GM19025 (cell line): Measurements from ENCODE around the gene MAP3K5.
A peak's percentile ranks its signal among the peaks of the same experiment; 100 is the strongest.

Source experiments
- ATAC-seq: cut with Tn5 transposase; IDR thresholded peaks from one replicate; pipeline ENCODE4 v1.9.1; 2021; ENCODE audit warnings: mild to moderate bottlenecking, low read depth, moderate library complexity; ENCODE audit not compliant: unreplicated experiment

Gene MAP3K5

DNA sequence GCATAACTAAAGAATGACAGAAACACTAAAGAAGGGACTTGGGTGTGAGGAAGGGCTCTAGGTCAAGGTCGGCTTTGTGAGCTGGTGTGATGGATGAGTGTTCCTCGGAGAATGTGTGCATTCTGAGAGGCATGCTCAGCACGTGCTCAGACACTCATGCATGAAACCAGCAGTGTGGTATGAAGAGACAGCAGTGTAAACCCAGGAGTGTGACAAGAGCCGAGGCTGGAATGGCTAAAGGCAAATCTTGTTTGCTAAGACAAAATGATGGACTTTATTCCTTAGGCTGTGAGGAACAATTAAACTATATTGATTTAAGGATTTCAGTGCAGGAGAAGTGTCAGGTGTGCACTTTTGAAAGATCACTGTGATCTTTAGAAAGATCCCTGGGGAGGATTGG lies 134.6 kb downstream of the MAP3K5 start:
- no peak for ATAC-seq

GRCh38 chr6:136656121-136656520 lies 136.2 kb downstream of the MAP3K5 start:
- ATAC-seq, result no peak

DNA sequence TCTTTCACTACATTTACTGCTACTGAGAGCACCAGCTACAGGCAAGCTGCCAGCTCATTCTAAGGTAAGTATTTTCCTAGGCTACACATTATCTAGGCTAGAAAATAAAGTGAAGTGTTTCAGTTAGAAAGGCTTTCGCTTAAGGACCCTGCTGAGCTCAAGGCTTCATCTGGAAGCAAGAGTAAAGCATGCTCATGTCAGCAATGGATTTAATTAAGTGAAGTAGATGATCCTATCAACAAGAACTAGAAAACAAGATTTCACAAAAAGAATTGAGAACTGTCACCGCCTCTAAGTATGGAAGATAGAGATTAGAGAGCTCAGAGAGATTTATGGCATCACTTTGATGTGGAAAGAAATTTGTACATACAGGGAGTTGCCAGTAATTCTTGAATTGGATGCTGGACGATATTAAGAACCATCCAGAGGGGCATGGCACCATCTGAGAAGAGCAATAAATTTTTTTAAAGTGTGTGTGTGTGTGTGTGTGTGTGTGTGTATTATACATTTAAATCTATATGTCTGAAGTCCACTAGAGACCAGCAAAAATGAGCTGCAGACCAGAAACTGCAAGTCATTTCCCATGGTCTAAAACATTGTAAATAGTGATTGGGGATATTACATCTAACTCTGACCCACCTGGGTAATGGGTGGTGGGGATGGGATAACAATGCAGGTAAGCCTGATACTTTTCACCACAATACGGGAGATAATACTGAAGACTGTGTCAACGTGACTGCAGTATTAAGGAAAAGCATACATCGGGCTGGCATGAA lies 136.8 kb downstream of the MAP3K5 start:
- ATAC-seq, result no peak

GRCh38 chr6:136654086-136654485 lies 138.2 kb downstream of the MAP3K5 start:
- ATAC-seq, result no peak

GRCh38 chr6:136652656-136653055 lies 139.6 kb downstream of the MAP3K5 start:
- ATAC-seq, result no peak

DNA sequence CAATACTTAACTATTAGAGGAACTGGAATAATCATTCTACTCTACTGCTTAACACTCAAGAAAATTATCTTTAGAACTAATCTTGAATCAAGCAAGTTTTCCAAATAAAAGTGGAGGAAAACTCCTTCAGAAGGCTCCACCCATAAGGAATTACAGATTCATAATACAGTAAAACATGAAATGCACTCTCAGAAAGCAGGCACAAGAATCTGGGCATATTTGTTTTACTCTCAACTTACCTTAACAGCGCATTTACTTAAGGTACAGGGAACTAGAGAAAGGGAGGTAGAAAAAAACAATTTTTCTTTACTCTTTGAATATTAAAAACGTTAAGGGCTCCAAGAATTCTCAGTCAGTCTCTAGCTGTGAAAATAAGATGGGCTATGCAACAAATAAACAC lies 140.3 kb downstream of the MAP3K5 start:
- no peak for ATAC-seq

- ATAC-seq, result peak; percentile 51
These were observed 144.9 kb downstream of the MAP3K5 start for GRCh38 chr6:136647363-136647852.

GRCh38 chr6:136646377-136646776 lies 145.9 kb downstream of the MAP3K5 start:
- no peak for ATAC-seq

DNA sequence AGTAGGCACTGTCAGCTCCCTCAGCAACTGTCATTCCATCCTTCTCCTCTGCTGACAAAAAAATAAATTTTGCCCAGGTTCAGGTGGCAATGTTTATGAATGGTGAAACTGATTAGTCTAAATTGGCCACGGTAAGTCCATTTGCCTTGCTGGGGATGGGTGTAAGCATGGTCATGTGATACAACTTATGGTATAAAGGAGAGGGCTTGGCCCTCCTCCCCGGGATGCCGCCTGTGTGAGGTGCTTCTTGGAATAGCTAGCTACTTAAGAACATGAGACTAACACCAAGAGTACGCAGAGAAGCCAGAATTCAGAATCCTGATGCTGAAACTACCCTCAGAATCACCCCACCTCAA lies 147.7 kb downstream of the MAP3K5 start:
- ATAC-seq, result no peak

DNA sequence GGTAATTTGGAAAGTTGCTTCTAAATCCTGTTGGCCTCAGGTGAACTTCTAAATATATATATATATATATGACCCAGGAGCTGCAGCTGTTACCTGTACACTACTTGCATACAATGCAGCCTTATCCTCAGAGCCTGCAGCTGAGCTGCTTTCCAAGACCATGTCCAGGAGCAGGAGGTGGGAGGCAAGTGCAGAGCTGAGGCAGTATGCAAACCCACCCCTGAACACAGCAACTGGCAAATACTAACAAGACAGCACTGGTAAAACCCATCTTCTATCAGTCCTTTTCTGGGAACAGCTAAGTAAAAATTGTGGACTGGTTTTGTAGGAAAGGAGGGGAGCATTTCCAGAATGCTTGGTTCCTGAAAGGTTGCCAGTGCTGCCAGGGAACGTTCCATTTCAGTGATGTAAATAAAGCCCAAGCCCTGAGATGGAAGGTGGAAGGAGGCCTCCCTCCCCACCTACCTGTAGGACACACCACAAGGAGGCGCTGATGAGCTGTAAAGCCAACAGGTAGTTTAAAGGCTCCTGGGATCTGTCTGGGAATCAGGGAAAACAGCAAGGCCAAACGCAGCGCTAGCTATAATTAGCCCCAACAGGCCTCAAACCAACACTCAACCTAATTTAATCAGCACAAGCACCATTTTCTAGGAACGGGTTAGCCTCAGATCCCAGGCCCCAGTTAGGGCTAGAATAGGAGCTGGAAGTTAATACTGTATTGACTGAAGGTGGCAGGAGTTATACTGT lies 148.3 kb downstream of the MAP3K5 start:
- ATAC-seq, result no peak

DNA sequence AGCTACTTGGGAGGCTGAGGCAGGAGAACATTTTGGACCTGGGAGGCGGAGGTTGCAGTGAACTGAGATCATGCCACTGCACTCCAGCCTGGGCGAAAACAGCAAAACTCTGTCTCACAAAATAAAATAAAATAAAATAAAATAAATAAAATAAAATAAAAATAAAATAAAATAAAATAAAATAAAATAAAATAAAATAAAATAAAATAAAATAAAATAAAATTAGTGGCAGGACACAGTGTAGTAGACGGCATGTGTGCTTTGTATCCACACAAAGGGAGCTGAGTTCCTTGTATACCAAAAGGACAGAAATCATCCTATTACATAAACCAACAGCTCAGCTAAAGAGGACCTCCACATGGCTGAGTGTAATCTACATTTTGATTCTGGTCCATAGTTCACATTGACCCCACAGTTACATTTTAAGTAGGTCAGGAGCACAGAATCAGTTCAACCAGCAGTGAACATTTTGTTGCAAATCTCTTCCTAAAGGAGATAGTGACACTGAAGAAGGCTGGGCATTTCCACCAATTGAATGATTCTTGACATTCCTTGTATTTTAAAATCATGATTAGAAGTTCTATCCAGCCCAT lies 150.3 kb downstream of the MAP3K5 start:
- ATAC-seq, result no peak

DNA sequence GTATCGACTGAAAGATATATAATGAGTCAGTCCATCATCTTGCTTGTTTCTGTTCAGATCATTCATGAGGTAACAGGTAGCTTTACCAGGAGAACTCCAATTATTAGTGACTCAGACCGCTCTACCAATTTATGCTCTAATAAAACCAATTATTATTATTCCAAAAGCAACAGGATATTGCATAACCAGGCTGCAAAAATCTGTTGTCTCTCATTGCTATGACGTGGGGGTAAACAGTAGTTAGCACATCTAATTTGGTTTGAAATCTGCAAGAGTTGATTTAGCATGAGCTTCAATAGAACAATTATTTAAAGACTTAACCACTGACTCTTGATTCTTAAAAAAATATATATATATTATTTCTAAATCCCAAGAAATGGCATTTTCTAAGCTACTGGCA lies 151.1 kb downstream of the MAP3K5 start:
- ATAC-seq, result no peak

GRCh38 chr6:136640132-136640915 lies 152.0 kb downstream of the MAP3K5 start:
- ATAC-seq, result no peak

DNA sequence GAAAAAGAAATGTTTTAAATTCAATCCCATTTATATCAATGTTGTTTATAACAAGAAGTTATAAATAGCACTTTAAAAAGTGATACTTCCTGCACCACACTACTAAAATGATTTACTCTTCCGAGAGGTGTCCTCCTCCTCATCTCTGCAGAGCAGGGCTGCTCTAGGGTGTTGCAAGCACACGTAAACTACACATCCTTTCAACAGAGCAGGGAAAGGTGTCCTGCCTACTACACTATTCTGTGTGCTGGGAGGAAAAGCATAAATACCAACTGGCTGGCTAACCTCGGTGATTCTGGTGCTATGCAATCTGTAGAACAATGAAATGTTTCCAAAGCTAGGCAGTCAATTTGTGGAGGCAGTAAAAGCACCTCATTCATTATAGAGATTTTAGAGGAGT lies 152.6 kb downstream of the MAP3K5 start:
- ATAC-seq, result no peak

DNA sequence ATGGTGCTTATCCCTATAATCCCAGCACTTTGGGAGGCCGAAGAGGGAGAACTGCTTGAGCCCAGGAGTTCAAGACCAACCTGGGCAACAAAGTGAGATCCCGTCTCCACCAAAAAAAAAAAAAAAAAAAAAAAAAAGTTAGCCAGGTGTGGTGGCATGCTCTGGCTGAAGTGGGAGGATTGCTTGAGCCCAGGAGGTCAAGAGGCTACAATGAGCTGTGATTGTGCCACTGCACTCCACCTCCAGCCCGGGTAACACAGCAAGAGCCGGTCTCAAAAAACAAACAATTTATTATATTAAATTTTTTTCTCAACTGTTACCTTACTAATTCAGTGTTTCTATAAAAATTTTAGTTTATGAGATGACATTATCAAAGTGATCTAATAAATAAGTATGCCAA lies 156.7 kb downstream of the MAP3K5 start:
- ATAC-seq, result no peak

- ATAC-seq, result no peak
These were observed 158.9 kb downstream of the MAP3K5 start for GRCh38 chr6:136633355-136633754.

GRCh38 chr6:136628996-136629395 lies 163.3 kb downstream of the MAP3K5 start:
- ATAC-seq, result no peak

DNA sequence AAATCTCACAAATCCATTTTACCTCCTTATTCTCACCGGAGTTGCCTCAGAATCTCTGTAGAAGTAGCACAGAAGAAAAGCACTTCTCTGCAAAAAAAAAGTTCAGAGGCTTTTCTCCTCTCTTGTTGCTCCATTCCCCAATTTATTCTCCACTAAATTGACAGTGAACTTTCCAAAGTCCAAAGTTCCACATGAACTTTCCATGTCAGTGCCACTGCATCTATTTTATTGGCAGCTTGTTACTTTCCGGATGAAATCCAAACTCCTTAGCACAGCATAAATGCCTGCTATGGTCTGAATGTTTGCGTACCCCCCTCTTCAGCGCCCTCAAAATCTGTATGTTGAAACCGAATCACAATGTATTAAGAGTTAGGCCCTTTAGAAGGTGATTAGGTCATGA lies 165.1 kb downstream of the MAP3K5 start:
- no peak for ATAC-seq

- ATAC-seq, result no peak
These were observed 167.0 kb downstream of the MAP3K5 start for GRCh38 chr6:136625293-136625692.

DNA sequence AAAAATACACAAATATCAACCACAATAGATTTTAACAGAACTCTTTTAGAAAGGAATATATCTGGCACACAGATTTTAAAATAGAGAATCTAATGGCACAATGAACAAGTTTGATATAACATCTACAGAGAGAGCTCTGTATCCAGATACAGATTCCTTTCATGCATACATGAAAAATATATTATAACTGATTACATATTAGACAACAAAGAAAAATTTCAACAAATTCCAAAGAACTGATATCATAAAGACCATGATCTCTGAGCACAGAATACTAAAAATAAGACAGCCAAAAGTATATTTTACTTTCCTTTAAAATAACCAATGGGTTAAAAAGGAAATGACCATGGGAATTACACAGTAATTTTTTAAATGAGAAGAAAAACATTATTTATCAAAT lies 167.9 kb downstream of the MAP3K5 start:
- ATAC-seq, result no peak

- no peak for ATAC-seq
These were observed 174.2 kb downstream of the MAP3K5 start for GRCh38 chr6:136618086-136618485.
